Measurements from ENCODE around the gene CNTN2. TPM values are rescaled to one million over a fixed set of nuclear protein-coding genes. Genes with fewer than 3 reads are reported as not detected.

CNTN2 gene
- total RNA-seq, 1 donor: not detected

DNA sequence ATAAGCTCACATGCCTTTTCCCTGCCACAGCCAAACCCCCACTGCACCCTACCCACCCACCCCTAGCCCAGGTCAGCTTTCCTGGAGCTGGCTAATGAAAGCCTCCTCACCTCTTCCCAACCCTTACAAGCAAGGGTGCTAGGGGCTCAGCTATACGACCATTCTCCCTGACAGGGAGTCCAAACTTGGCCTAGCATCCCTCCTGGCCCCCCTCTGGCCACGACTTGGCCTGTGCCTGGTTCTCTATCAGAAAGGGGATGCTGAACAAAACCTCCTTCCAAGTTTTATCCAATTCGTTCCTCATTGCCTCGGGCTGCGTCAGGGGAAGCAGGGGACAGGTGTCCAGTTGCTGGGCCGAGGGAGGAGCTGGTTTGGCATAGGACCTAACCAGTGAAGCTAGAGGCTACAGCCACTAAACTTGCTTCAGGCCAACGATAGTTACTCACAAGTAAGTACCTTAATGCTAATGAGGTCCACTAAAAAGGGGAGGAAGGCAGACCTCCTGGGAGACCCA is 32.7 kb downstream of the CNTN2 start:
- peak; percentile 34 for DNase-seq (ENCODE audit: insufficient read length, low spot score, missing footprints)
- Histone ChIP-seq H3K36me3 (ENCODE audit: insufficient read depth, low read length) (no peaks in the 10 kb centered on the region), H3K4me3 (ENCODE audit: insufficient read depth, low read length) (no peak overlapping the region)

DNA sequence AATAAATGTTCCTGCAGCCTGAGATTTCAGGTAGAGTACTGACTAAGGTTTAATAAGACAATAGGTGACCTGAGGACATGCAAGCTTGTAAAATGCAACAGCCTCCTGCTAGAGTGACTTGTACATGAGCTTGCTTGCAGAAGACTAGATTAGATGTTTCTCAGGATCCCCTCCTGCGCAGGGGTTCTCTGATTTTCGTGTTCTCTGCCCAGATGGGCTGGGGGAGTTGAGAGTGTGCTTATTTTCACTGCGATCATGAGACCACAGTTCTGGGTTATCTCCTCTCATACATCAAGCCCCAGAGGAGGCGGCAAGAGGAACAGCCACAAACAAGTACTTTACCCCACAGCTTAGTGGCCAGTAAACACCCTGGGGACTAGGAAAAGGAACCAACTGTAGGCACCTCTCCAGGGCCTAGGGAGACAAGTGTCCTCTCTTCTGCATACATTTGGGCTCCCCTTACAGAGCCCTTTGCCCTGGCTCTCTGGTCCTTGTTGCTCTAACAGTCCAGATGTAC is 33.3 kb downstream of the CNTN2 start:
- TF ChIP-seq, protein P1, sequence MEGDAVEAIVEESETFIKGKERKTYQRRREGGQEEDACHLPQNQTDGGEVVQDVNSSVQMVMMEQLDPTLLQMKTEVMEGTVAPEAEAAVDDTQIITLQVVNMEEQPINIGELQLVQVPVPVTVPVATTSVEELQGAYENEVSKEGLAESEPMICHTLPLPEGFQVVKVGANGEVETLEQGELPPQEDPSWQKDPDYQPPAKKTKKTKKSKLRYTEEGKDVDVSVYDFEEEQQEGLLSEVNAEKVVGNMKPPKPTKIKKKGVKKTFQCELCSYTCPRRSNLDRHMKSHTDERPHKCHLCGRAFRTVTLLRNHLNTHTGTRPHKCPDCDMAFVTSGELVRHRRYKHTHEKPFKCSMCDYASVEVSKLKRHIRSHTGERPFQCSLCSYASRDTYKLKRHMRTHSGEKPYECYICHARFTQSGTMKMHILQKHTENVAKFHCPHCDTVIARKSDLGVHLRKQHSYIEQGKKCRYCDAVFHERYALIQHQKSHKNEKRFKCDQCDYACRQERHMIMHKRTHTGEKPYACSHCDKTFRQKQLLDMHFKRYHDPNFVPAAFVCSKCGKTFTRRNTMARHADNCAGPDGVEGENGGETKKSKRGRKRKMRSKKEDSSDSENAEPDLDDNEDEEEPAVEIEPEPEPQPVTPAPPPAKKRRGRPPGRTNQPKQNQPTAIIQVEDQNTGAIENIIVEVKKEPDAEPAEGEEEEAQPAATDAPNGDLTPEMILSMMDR (IDR thresholded peaks at IDR 0.05; ENCODE audit: extremely low read depth, low read depth, low read length): no peak
- H3K27me3 ChIP-seq (ENCODE audit: insufficient read depth, low read length): no peaks in the 10 kb centered on the region
- no peaks in the 10 kb centered on the region for H3K79me2 ChIP-seq (ENCODE audit: insufficient read depth, low read length)
- H2AFZ ChIP-seq (ENCODE audit: low read length): no peak overlapping the region
- H4K20me1 ChIP-seq (ENCODE audit: insufficient read depth, low read length): no peaks in the 10 kb centered on the region
- peak; percentile 15 for DNase-seq (ENCODE audit: insufficient read length, low spot score, missing footprints)
- H3K4me3 ChIP-seq (ENCODE audit: insufficient read depth, low read length): no peak overlapping the region
- no peak overlapping the region for H3K4me2 ChIP-seq (ENCODE audit: insufficient read depth, low read length)
- H3K27ac ChIP-seq (ENCODE audit: low read depth, low read length): no peak overlapping the region
- H3K9me3 ChIP-seq (ENCODE audit: low read depth, low read length): no peaks in the 10 kb centered on the region
- peaks cover 4% of the 10 kb centered on the region for H3K4me1 ChIP-seq (ENCODE audit: insufficient read depth, low read length)
- H3K36me3 ChIP-seq (ENCODE audit: insufficient read depth, low read length): no peaks in the 10 kb centered on the region

More for the DNA sequence above, 32.7 kb downstream of the CNTN2 start:
- H3K9me3 ChIP-seq (ENCODE audit: low read depth, low read length): no peaks in the 10 kb centered on the region
- H3K27ac ChIP-seq (ENCODE audit: low read depth, low read length): no peak overlapping the region
- H3K79me2 ChIP-seq (ENCODE audit: insufficient read depth, low read length): no peaks in the 10 kb centered on the region
- TF ChIP-seq, protein P1 (IDR thresholded peaks at IDR 0.05; ENCODE audit: extremely low read depth, low read depth, low read length): no peak
- peaks cover 4% of the 10 kb centered on the region for H3K4me1 ChIP-seq (ENCODE audit: insufficient read depth, low read length)
- H3K4me2 ChIP-seq (ENCODE audit: insufficient read depth, low read length): no peak overlapping the region
- no peaks in the 10 kb centered on the region for H3K27me3 ChIP-seq (ENCODE audit: insufficient read depth, low read length)
- H2AFZ ChIP-seq (ENCODE audit: low read length): no peak overlapping the region
- H4K20me1 ChIP-seq (ENCODE audit: insufficient read depth, low read length): no peaks in the 10 kb centered on the region

DNA sequence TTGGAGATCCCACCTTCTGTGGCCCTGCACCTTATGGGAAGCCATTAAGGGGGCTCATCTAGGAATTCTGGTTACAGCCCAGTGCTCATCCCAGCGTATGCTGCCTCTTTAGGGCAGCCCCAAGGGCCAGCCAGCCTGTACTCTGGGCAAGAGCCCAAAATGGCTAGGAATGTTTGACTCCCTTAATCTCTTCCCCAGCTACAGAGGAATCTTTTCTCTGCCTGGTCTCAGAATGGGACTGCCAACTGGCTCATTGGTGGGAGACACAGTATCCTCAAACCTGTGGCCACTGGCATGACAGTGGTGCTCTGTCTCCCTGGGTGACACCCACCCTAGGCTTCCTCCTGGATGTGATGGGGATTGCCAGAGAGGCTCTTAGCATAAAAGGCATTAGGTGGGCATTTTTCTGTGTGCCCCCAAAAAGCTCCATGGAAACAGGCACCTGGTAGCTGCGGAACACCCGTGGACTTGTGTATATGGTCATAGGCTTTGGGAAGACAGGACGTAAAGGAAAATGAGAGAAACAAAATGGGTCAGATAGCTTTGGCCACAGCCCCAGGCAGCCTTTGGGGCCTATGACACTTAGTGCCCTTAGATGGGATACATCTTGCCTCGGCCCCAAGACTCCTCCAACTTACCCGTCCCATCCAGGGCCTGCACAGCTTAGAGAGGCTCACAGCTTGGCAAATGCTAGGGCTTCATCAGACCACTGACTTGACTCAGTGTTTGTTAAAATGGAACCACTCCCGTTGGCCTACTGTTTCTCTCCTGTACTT is 34.3 kb downstream of the CNTN2 start:
- H2AFZ ChIP-seq (ENCODE audit: low read length): no peak overlapping the region
- TF ChIP-seq, protein P1 (IDR thresholded peaks at IDR 0.05; ENCODE audit: extremely low read depth, low read depth, low read length): no peak
- no peak overlapping the region for H3K4me3 ChIP-seq (ENCODE audit: insufficient read depth, low read length)
- no peak overlapping the region for H3K27ac ChIP-seq (ENCODE audit: low read depth, low read length)
- H3K36me3 ChIP-seq (ENCODE audit: insufficient read depth, low read length): no peaks in the 10 kb centered on the region
- no peaks in the 10 kb centered on the region for H4K20me1 ChIP-seq (ENCODE audit: insufficient read depth, low read length)
- no peak overlapping the region for H3K4me2 ChIP-seq (ENCODE audit: insufficient read depth, low read length)
- no peaks in the 10 kb centered on the region for H3K79me2 ChIP-seq (ENCODE audit: insufficient read depth, low read length)
- no peaks in the 10 kb centered on the region for H3K27me3 ChIP-seq (ENCODE audit: insufficient read depth, low read length)
- no peaks in the 10 kb centered on the region for H3K9me3 ChIP-seq (ENCODE audit: low read depth, low read length)
- DNase-seq (ENCODE audit: insufficient read length, low spot score, missing footprints): peak; percentile 80
- peaks cover 4% of the 10 kb centered on the region for H3K4me1 ChIP-seq (ENCODE audit: insufficient read depth, low read length)

DNA sequence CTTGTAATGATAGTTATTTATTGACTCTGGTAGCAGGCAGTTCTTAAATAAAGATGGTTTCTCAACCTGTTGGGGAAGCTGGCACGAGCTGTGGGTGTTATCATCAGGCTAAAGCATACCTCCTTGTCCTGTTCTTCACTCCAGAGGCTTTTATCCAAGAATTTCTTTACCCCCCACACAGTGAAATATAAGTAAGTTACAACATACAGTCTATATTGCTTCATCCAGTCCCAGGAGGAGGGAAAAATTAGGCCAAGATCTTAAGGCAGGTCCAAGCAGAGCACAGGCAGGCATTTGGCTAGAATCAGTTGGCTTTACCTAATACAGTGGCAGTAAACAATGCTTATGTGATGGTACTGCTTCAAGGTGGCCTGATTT is 34.9 kb downstream of the CNTN2 start:
- Histone ChIP-seq H3K4me3 (ENCODE audit: insufficient read depth, low read length) (no peak overlapping the region), H3K27ac (ENCODE audit: low read depth, low read length) (no peak overlapping the region), H3K9me3 (ENCODE audit: low read depth, low read length) (no peaks in the 10 kb centered on the region), H3K36me3 (ENCODE audit: insufficient read depth, low read length) (no peaks in the 10 kb centered on the region), H3K4me2 (ENCODE audit: insufficient read depth, low read length) (no peak overlapping the region), H2AFZ (ENCODE audit: low read length) (no peak overlapping the region), H3K27me3 (ENCODE audit: insufficient read depth, low read length) (no peaks in the 10 kb centered on the region), H3K79me2 (ENCODE audit: insufficient read depth, low read length) (no peaks in the 10 kb centered on the region), H4K20me1 (ENCODE audit: insufficient read depth, low read length) (no peaks in the 10 kb centered on the region), H3K4me1 (ENCODE audit: insufficient read depth, low read length) (peaks cover 4% of the 10 kb centered on the region)
- TF ChIP-seq, protein P1 (IDR thresholded peaks at IDR 0.05; ENCODE audit: extremely low read depth, low read depth, low read length): no peak
- peak; percentile 38 for DNase-seq (ENCODE audit: insufficient read length, low spot score, missing footprints)
